GM15510 (cell line): ENCODE measurements around the gene PACRG.

Source experiments
- POLR2A ChIP-seq: IDR thresholded peaks from 3 replicates; pipeline ENCODE4 v1.6.1; 2011; ENCODE audit warnings: borderline replicate concordance; ENCODE audit not compliant: insufficient read length; ENCODE audit errors: extremely low read depth

Gene PACRG

DNA sequence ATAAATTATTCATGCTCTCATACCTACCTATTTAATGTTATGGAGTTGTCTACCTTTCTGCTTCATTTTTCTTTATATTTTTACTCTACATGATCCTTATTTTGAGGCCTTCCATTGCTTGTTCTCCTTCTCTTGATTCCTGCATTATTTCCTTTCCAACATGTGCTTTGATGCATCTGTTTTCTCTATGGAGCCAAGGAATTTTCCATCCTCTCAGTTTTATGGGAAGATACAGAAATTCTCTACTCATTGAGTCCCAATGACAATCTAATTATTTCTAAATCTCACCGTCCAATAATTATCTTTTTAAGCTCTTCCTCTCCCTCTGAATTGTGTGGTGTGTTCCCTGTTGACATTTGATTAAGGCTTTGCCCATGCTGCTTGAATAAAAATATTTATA, 136.0 kb downstream of the PACRG start:
- no peak for TF ChIP-seq POLR2A

DNA sequence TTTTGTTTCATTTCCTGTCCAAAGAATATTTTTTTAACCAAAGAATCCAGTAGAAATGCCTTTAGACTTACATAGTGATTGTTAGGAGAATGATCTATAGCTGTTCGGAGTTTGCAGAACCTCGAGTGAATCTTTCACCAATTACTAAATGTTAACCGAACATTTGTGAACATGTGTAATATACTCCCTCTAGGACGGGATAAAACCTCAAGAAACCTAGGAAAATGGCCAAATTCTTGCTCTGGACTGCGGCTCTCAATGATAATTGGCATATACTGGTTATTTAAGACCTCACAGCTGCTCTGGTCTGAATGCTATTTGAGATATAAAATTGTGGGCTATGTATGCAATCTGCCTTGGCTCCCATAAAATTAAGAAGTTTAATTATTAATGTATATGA, 137.1 kb downstream of the PACRG start:
- TF ChIP-seq POLR2A: no peak

DNA sequence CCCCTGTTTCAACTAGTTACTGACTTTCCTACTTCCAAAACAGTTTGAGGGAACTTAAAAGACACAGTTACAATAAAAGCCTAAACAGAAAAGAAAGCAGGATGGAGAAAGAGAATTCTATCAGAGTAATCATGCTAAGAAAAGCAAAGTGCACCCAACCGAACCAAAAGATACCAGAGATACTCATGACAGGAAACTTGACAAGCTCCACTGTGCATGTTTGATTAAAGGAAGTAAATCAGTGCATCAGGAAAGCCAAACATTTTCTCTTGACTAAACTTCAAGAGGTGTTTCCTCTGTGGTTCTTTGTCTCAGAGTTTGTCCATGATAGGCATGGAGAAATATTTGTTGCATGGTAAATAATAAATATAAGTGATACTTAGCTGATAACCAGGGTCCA, 138.9 kb downstream of the PACRG start:
- TF ChIP-seq POLR2A: no peak

DNA sequence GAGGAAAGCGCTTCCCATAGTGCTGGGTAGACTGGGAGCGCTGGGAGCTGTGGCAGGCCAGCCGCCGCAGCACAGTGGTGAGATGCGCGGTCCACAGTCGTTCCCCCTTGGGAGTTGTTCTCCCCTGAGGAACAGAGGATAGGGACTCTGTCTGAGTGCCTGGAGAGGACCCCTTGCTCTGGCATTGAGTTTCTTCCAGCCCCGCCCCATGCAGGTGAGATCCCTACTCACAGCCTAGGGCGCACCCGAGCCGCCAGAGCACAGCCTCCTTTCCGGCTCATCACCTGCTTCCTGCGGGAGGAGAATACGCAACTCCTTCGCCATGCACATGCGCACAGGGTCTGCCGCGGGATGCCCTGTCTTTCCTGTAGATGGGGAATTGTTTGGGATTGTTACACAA, 140.6 kb downstream of the PACRG start:
- TF ChIP-seq POLR2A: no peak

DNA sequence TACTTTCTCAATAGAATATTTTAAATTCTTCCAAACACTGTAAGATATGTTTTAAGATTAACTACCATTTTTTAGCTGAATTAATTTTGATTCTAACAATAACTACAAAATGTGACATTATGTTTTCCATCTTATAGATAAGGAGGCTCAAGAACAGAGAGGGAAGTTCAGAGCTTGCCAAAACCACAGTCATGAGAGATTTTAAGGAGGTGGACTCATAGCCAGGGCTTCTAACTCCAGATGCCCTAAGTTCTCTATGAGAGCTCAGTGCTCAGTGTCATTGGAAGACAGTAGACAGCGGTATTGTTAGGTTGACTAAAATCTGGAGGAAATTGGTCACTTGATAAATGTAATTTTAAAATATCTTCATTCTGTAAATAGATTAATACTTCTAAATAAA, 144.2 kb downstream of the PACRG start:
- no peak for TF ChIP-seq POLR2A

DNA sequence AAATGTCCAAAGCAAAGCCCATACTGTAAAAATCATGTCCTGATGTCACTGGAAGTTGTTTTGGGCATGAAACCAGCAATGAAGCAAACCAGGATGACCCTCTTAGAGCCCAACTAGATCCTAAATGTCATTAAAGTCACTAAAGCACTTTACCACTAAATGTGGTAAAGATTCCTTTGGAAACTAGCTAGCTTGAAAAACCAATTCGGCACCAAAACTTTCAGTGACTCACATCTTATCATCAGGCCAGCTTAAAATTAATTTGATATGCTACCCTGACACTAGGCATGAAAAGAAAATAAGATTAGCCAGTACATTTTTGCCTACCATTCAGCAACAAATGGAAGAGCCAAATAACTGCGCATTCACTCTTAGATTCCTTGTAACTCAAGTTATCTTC, 145.8 kb downstream of the PACRG start:
- TF ChIP-seq POLR2A: no peak

DNA sequence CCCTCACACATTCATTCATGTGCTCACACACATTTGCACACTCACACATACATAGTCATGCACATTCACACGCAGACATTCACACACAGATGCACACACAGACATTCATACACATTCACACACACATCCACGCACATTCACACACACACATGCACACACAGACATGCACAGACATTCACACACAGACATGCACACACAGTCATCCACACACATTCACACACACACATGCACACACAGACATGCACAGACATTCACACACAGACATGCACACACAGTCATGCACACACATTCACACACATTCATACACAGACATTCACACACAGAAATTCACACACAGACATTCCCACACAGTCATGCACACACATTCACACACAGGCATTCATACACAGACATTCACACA, 147.3 kb downstream of the PACRG start:
- TF ChIP-seq POLR2A: no peak

DNA sequence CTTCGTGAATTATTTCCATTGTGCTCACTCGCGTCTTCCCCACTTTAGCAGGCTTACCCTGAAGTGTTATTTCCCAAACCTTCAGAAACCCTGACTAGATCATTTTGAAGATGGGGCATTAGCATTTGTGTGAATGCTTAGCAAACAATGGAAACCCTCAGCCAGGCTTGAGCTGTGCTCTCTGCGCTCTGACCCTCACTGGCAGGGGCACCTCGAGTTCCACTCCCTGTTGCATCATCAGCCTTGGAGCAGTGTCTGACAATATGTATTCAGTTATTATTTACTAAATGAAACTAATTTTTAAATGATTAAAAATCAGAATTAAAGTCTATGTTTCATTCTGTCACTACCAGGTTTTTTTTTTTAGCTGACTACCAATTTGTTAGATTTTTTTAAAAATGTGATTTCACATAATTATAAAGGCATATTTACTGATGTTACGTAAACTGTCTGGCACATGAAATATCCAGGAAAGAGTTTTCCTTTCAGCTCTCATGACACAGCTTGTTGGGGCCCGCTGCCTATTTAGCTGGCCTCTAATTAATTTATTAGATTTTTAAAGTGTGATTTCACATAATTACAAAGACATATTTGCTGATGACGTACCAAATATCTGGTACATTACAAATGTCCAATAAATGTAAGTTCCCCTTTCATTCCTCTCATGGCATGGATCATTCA, 155.2 kb downstream of the PACRG start:
- TF ChIP-seq POLR2A: no peak

DNA sequence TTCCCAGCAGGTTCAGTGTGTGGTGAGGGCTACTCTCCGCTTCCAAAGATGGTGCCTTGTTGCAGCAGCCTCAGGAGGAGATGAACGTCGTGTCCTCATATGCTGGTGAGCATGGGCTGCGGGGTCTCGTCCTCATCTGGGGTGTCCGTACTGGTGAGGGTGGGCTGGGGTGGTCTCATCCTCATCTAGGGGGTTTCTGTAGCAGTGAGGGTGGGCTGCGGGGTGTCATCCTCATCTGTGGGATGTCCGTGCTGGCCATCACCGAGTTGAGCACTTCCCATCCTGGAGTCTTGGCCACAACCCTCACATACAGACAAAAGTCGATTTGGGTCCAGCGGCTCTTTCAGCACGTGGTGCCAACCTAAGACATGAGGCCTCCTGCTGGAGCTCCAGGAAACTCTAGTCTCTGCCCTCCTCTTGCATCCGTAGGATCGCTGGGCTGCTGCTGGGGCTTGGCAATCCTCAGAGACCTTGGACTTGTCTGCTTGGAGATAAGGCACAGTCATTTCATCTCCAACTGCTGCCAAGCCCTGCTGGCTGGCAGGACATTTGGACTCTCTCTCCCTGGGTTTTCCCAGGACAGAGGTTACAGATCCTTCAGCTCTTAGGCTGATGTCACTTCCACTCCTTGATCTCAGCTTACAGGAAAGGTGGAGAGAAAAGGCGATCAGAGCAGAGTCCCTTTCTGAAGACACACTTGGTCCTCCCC, 160.4 kb downstream of the PACRG start:
- no peak for TF ChIP-seq POLR2A

DNA sequence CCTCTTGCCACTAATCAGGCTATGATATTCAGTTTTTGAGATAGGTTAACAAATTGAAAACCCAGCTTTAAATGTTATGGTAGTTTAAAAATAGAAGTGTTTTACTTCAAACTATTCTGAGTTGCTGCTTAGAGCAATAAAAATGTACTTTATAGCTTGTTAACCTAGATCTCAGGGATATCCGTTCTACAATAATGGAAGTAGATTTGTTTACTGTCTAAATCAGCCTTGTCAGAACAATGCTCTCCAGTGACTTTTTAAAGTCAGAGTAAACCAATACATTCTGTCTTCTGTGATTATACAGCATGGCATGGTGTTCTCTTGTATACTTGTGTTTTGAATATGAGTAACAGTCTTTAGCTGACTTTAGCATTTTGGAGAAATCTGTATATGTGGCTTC, 161.5 kb downstream of the PACRG start:
- TF ChIP-seq POLR2A: no peak

DNA sequence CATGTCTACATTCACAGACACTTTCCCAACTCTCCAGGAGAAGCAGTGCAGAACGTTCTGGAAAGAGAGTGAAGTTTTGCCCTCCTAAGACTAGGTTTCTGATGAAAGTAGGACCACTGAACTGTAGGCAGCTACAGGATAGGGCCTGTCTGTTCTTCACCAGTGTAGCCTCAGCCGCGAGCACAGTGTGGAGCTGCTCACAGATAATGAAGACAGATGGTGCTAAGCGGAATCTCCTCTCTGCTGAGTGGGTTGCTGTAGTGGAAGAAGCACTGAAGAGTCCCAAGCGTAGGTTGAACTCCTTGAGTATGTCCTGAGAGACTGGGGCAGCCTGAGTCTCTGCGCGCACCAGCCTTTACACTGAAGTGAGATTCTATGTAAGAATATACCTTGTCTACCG, 170.2 kb downstream of the PACRG start:
- TF ChIP-seq POLR2A: no peak

DNA sequence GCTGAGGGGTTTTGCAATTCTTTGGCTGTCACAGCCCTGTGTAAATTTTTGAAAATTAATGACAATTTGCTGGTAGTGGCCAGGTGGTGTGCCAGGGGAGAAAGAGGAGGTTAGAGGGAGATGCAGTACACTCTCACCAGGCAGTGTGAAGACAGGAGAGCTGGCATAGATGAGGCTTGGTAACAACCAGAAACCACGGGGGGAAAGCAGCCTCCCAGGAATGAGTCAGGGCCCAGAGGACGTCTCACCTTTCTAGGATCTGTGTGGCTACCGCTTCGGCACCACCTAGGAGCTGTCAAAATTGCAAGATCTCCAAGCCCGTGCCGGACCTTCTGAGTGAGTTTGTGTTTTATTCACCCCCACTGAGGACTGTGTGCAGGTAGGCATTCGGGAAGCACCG, 171.4 kb downstream of the PACRG start:
- no peak for TF ChIP-seq POLR2A

DNA sequence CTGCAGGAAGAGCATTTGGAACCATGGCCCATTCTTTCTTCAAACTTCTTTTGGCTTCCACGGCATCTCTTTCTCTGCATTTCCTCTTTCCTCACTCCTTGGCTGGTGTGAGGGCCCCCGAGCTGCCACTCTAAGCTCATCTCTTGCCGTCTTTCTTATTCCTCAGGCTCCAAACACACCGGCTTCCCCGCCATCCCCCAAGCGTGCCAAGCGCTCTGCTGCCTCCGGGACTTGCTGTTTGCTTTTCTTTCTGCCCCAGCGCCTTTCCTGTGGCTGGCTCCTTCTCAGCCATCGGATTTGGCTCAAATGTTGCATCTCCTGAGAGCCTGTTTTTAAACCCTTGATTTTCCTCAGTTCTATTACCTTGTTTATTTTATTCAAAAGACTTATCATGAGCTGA, 172.7 kb downstream of the PACRG start:
- no peak for TF ChIP-seq POLR2A

DNA sequence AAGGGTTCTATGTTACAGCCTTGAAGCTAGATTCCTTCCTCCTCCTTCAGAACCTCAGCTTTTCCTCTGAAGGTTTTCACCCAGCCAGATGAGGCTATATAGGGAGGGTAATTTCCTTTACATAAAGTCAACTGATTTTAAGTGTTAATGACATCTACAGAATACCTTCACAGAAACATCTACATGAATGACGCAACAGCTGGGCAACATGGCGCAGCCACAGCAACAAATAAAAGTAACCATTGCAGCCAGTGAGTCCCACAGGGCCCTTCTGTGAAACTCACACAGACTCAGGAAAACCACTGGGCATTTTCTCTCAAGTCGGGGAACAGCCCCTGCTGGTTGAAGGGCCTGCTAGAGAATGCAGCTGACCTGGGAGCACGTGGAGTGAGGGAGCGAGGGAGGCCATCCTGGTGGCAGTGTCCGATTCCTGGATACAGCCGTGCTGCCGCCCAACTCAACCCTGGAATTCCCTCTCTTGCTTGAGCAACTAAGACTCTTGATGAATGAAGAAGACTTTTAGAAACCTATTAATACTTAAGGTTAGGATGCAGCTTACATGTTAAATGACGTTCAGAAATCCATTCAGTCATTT, 176.4 kb downstream of the PACRG start:
- no peak for TF ChIP-seq POLR2A

DNA sequence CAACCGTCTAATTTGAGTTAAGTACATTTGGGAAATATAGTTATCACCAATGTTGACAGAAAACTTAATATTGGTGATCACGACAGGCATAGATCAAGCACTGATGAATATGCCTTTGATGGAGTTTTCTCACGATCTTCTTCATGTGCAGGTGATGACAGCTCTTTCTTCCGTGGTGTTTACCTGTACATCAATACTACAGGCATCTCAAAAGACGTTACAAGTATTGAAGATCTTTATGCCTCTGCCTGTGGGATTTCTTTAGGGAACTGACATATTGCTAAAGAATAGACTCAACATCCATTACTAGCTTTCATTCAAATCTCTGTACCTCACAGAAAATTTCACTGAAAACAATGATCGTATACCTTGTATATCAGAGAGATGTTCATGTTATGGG, 178.7 kb downstream of the PACRG start:
- TF ChIP-seq POLR2A: no peak
